Inferior parietal cortex (tissue), 1 donor: ENCODE measurements around the gene SETDB1.
"Not testable (repeated sequence)": the region's sequence is repeated elsewhere in the genome, so short reads cannot be mapped to it uniquely, and the experiment has no call there.

Source experiments
- DNase-seq: peaks from one replicate; pipeline ENCODE4 v3.0.0-alpha.2; 2016; ENCODE audit errors: extremely low spot score

The SETDB1 gene

DNA sequence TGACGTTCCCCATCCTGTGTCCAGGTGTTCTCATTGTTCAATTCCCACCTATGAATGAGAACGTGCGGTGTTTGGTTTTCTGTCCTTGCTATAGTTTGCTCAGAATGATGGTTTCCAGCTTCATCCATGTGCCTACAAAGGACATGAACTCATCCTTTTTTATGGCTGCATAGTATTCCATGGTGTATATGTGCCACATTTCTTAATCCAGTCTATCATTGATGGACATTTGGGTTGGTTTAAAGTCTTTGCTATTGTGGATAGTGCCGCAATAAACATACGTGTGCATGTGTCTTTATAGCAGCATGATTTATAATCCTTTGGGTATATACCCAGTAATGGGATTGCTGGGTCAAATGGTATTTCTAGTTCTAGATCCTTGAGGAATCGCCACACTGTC is 2.6 kb downstream of the SETDB1 start:
- not testable (repeated sequence) for DNase-seq

GRCh38 chr1:150931773-150932172 is 5.6 kb downstream of the SETDB1 start:
- DNase-seq, result no peak

DNA sequence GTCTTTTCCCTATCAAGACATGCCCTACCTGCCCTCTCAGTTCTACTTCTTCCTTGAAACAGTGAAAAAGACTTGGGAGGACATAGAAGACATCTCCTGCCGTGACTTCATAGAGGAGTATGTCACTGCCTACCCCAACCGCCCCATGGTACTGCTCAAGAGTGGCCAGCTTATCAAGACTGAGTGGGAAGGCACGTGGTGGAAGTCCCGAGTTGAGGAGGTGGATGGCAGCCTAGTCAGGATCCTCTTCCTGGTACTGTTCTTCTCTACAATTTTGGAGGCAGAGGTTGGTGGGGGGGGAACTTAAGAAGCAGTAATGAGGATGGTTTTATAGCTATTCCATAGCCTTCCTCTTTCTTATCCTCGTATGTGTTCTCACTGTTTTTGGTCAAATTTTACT is 18.7 kb downstream of the SETDB1 start:
- no peak for DNase-seq

DNA sequence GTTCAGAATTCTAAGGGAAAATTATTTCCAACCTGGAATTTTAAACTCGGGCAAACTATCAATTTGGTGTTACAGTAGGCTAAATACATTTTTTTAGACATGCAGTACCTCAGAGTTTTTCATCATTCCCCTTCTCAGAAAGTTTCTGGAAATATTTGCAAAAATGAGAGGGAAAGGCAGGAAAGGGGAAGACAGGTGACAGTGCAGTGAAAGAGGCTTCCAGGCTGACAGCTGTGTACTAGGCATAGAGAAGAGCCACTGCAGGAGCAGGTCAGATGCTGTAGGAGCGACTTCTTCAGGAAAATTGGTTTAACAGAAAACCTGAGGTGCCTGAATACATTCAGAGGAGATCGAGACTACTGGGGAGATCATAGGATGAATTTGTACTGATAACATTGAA is 28.5 kb downstream of the SETDB1 start:
- DNase-seq, result no peak

DNA sequence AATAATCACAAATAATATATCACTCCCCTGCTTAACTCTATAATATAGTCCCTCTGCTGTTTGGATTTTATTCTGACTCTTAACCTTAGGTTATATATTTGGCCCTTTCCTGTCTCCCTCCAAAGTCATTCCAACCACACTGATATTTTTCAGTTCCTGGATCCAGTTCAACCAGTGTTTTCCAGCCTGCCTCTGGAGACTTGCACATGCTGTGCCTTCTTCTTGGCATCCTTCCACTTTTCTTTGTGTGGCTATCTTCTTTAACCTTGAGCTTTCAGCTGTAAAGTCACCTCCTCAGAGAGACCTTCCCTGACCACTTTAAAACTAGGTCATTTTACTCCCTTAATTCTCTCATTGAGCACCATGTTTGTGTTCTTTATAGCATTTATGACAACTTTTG is 29.1 kb downstream of the SETDB1 start:
- DNase-seq, result no peak

DNA sequence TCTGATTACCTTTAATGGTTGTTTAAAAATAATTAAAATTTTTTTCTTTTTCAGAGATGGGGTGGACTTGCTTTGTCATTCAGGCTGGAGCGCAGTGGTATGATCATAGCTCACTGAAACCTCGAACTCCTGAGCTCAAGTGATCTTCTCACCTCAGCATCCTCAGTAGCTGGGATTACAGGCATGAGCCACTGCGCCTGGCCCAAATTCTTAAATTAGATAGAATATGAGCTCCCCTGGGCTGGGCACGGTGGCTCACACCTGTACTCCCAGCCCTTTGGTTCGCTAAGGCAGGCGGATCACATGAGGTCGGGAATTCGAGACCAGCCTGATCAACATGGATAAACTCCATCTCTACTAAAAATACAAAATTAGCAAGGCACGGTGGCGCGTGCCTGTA is 31.5 kb downstream of the SETDB1 start:
- DNase-seq, result no peak

- no peak for DNase-seq
Observed at GRCh38 chr1:150960646-150961045, 34.5 kb downstream of the SETDB1 start.

- no peak for DNase-seq
Observed at GRCh38 chr1:150961756-150962155, 35.6 kb downstream of the SETDB1 start.

DNA sequence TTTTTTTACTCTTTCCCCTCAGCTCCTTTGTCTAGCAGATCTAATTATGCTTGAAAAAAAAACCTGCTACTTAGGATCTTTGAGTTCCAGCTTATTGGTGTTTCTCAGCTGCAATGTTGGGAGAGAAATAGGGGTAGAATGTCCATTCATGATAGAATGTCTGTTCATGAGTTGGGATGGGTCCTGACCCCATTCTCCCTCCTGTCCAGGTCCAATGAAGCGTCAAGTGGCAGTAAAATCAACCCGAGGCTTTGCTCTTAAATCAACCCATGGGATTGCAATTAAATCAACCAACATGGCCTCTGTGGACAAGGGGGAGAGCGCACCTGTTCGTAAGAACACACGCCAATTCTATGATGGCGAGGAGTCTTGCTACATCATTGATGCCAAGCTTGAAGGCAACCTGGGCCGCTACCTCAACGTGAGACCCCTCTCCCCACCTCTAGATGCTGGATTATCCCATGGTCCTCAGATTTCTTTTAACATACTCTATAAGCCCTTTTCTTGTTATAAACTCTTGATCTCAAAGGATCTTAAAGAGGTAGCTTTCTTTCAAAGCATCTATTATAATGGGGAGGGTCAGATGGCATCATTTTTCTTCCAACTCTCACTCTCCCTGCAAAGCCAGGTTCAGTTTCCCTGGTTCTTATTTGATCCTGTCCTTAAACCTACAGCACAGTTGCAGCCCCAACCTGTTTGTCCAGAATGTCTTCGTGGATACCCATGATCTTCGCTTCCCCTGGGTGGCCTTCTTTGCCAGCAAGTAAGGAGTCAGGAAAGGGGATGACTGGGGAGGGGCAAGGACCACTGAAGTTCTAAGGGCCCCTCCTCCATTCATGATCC is 37.4 kb downstream of the SETDB1 start:
- DNase-seq, result no peak

GRCh38 chr1:150964164-150964489 is 38.0 kb downstream of the SETDB1 start:
- no peak for DNase-seq

- DNase-seq, result no peak
Observed at GRCh38 chr1:150965605-150966004, 39.4 kb downstream of the SETDB1 start.

GRCh38 chr1:150966011-150966410 is 39.8 kb downstream of the SETDB1 start:
- DNase-seq, result no peak

DNA sequence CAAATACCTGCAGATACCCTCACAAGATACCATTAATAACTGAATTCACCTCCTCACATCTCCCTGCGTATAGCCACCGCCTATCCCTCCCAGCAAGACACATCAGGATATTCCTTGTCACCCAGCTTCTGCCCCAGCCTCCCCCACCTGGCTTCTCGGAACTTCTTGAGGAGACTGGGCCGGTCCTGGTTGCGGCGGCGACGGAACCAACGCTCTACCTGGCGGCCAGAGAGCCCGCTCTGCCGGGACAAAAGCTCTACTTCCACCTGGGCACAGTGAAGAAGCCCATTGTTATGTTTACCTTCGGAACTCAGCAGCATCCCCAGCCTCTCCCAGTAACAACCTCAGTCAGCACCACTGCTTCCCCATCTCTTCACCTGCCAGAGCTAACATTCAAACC is 41.8 kb downstream of the SETDB1 start:
- DNase-seq, result no peak

- DNase-seq, result no peak
Observed at GRCh38 chr1:150968491-150968890, 42.3 kb downstream of the SETDB1 start.

DNA sequence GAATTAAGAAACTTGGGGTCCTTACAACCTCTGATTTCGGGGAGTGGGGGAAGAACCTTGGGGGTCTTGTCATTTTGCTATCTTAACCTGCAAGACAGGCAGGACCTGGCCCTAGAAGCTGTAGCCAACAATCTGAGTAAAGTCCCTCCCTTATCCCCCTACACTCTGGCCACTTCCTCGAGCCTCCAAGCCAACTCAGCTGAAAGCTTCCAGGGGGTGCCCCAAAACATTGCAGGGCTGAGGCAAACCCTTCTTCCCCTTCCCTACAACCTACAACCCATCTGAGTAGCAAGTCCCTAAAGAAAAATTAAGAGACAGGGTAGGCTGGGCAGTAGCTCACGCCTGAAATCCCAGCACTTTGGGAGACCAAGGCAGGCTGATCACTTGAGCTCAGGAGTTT is 43.5 kb downstream of the SETDB1 start:
- no peak for DNase-seq

DNA sequence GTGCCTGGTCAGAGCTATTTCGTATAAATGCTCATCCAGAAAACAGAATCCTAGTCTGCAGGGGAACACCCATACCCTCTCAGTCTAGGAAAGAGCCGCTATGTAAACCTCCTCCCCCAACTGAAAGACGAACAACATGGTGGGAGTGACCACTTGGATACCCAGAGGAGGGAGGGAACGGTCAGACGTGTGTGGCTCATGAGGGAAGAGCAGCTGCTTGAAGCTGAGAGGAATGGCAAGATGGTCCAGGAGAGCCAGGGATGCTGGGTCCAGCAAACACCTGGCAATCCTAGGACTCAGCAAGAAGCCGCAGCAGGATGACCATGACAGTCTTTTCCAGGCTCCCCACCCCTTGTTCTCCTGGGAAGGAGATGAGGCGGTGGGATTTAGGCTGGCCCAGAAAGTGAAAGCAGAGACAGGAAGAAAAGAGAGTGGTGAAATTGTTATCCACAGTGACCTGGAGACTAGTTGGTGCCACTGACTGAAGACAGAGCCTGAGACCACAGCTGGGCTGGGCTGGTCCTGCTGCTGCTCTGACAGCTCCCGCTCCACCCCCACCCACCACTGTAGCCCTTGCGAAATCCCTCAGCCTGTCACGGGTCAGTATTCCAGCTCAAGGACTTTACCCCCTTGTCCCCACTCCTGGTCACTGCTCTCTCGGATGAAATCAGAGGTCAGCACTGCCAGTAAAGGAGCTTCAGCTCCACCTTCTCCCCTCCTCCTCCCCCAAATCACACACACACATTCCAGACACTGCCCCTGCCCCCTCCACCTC is 44.8 kb downstream of the SETDB1 start:
- no peak for DNase-seq

- DNase-seq, result no peak
Observed at GRCh38 chr1:150971583-150972416, 45.6 kb downstream of the SETDB1 start.

DNA sequence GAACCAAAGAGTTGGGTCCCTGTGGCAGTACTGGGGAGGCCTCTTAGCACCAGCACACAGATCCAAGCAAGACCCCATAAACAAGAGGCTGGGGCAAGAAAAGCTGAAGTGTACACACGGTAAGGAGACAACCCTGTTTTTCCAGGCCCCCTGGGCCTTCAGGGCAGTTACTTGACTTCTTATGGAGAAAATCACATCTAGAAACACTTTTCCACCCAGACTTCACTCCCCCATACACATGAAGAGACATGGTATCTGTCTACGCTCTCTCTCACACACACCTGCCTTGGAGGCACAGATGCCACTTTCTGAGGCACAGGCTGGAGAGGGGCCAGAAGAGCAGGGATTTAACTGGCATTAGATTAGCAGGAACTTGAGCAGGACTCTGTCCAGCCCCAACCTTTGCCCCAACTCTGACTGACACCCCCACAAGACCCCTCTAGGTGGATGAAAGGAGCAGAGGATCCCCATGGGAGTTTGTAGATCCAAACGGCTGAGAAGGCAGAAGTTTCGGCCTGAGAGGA is 46.3 kb downstream of the SETDB1 start:
- DNase-seq, result no peak

GRCh38 chr1:150973258-150973835 is 47.2 kb downstream of the SETDB1 start:
- DNase-seq, result no peak

DNA sequence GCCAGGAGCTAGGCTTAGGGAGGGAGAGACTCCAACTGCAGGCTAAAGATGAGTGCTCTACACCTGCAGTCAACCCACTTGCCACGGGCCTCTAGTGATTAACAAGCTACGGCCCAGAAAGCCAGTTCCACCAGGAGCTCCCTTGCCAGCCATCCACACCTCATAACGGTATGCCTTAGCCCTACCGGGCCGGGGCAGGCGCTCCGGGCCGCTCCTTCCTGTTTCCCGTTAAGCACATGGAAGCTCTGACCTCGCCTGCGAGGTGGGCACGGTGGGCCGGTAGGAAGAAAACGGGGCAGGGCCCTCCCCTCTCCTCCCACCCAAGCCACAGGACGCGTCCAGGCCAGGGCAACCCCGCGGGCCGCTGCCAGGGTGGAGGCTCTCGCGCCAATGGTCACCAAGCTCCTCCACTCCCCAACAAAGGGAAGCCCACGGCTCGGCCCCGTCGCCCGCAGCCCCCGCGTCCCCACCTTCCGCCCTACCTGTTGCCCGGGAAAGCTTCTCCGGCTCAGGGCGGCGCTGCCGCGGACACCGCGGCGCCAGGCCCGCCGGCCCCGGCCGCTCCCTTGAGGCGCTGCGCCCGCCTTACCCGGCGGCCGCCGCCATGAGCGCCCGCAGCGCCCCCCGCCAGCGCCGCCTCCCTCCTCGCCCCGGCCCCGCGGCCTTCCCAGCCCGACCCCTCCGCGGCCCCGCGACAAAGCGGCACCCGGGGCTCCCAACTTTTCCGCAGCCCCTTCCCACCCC is 47.8 kb downstream of the SETDB1 start:
- DNase-seq, result no peak
